T-helper 2 cell treated with Interferon-gamma antibody and Interleukin-4, amounts not matched to agents 5 μg/mL and 100 μg/mL, for 36 hours (primary cell): ENCODE measurements around the gene B4GAT1.

ENCODE experiments used
- DNase-seq: peaks from one replicate; pipeline ENCODE4 v3.0.0; 2021; ENCODE audit warnings: low spot score
- H3K27ac Mint-ChIP-seq: one replicate; pipeline ENCODE4 v1.8.0; 2021; ENCODE audit warnings: mild to moderate bottlenecking, mixed read lengths
- H3K27me3 Mint-ChIP-seq: one replicate; pipeline ENCODE4 v1.8.0; 2021; ENCODE audit warnings: low read depth, mixed read lengths
- H3K36me3 Mint-ChIP-seq: one replicate; pipeline ENCODE4 v1.8.0; 2021; ENCODE audit warnings: low read depth, mixed read lengths
- H3K4me1 Mint-ChIP-seq: one replicate; pipeline ENCODE4 v1.8.0; 2021; ENCODE audit warnings: low read depth, mixed read lengths
- H3K4me3 Mint-ChIP-seq: one replicate; pipeline ENCODE4 v1.8.0; 2022; ENCODE audit warnings: mild to moderate bottlenecking, moderate library complexity, mixed read lengths
- H3K9me3 Mint-ChIP-seq: one replicate; pipeline ENCODE4 v1.8.0; 2021; ENCODE audit warnings: mixed read lengths

The B4GAT1 gene

DNA sequence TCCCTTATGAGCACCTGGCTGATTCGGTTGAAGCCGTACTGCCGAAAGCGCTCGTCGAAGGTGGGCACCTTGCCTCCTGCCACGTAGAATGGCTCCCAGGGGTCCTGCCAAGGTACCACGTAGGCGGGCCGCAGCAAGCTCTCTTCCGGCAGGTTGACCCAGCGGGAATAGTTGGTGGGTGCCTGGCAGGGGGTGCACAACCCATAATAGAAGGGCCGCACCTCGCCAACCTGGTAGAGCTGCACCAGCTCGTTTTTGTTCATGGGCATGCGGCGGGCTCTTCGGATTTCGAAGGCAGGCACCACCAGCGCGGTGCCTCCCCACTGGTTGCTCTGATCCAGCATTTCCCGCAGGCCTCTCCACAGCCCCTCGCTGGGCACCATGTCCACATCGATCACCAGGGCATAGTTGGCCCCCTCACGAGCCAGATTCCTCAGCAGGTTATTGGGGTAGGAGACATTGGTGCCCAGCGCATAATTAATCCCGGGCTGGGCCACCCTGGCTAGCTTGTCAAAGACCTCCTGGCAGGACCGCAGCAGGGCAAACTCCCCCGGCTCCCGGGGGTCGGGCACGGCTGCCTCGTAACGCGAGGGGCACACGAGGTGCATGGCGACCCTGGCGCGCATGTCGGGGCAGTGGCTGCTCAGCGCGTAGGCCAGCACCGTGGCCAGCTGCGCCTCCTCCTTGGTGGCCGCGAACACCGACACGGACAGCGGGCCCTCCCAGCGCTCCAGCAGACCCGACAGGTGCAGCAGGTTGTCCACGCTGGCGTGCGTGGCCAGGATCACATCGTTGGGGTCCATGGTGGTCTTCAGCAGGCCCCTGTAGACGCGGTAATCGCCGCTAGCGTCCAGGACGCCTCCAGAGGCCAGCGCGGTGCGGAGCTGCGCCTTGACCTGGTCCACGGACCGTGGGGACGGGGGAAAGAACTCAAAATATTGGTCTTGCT, 679 bp downstream of the B4GAT1 start:
- DNase-seq = no peak
- Mint-ChIP-seq H3K9me3 (no peaks in the 10 kb centered on the region), H3K36me3 (peaks cover 9% of the 10 kb centered on the region), H3K4me1 (peaks cover 32% of the 10 kb centered on the region), H3K27me3 (peaks cover 4% of the 10 kb centered on the region), H3K27ac (peak overlapping the region; percentile 88), H3K4me3 (peak overlapping the region; percentile 96)

DNA sequence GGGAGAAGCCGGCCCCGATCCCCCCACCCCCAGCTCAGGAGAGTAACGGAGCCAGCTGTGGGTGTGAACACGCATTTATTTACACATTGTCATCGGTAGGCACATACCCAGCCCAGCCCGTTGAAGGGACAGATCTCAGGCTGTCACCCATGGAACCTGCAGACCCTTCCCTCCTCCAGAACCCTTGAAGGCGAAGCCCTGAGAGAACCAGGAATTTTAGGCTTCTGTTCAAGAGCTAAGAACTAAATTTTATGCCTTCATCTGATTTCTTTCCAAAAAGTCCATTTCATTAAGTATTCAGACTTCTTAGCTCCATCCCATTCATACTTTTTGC, 2.1 kb downstream of the B4GAT1 start:
- H3K4me1 Mint-ChIP-seq = peaks cover 32% of the 10 kb centered on the region

GRCh38 chr11:66344550-66345315, 2.7 kb downstream of the B4GAT1 start, which contains the start of gene BRMS1:
TSS of gene BRMS1 (minus strand) at chr11:66345104. CDS start at chr11:66342234, 2,870 bp downstream.
- peaks cover 15% of the 10 kb centered on the region for H3K36me3 Mint-ChIP-seq
- H3K27me3 Mint-ChIP-seq = peaks cover 4% of the 10 kb centered on the region
- H3K9me3 Mint-ChIP-seq = no peaks in the 10 kb centered on the region
- peaks cover 32% of the 10 kb centered on the region for H3K4me1 Mint-ChIP-seq
- peak within 1 kb of the TSS; percentile 88 for H3K27ac Mint-ChIP-seq
- DNase-seq = peak; percentile 97
- H3K4me3 Mint-ChIP-seq = peak within 1 kb of the TSS; percentile 96

More for the DNA sequence above, 2.1 kb downstream of the B4GAT1 start:
- Mint-ChIP-seq H3K4me3 (peak overlapping the region; percentile 96), H3K9me3 (no peaks in the 10 kb centered on the region), H3K36me3 (peaks cover 15% of the 10 kb centered on the region), H3K27me3 (peaks cover 4% of the 10 kb centered on the region), H3K27ac (peak overlapping the region; percentile 88)
- no peak for DNase-seq

GRCh38 chr11:66343176-66343575, 4.3 kb downstream of the B4GAT1 start:
- H3K4me3 Mint-ChIP-seq = peak overlapping the region; percentile 96
- DNase-seq = no peak
- H3K9me3 Mint-ChIP-seq = no peaks in the 10 kb centered on the region
- H3K36me3 Mint-ChIP-seq = peaks cover 19% of the 10 kb centered on the region
- H3K27me3 Mint-ChIP-seq = peaks cover 4% of the 10 kb centered on the region
- peaks cover 32% of the 10 kb centered on the region for H3K4me1 Mint-ChIP-seq
- peak overlapping the region; percentile 24 for H3K27ac Mint-ChIP-seq

DNA sequence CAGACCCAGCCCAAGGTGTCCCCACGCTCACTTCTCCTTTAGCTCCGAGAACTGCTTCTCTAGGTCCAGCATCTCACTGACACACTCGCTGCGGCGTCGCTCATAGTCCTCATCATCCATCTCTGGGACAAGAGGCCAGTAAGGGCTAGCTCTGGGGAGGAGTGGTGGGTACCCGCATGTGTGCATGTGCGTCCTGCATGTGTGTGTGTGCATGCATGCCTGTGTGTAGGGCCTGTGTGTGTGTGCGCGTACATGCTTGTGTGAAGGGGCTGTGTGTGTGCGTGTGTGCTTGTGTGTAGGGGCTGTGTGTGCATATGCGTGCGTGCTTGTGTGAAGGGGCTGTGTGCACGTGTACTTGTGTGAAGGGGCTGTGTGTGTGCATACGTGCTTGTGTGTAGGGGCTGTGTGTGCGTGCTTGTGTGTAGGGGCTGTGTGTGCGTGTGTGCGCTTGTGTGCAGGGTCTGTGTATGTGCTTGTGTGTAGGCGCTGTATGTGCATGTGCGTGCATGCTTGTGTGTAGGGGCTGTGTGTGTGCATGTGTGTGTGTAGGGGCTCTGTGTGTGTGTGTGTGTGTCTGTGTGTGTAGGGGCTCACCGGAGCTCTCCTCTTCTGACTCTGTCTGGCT, 5.8 kb downstream of the B4GAT1 start:
- DNase-seq = no peak
- Mint-ChIP-seq H3K27ac (no peak overlapping the region), H3K36me3 (peaks cover 17% of the 10 kb centered on the region), H3K4me3 (no peak overlapping the region), H3K27me3 (no peaks in the 10 kb centered on the region), H3K9me3 (no peaks in the 10 kb centered on the region), H3K4me1 (peaks cover 34% of the 10 kb centered on the region)

DNA sequence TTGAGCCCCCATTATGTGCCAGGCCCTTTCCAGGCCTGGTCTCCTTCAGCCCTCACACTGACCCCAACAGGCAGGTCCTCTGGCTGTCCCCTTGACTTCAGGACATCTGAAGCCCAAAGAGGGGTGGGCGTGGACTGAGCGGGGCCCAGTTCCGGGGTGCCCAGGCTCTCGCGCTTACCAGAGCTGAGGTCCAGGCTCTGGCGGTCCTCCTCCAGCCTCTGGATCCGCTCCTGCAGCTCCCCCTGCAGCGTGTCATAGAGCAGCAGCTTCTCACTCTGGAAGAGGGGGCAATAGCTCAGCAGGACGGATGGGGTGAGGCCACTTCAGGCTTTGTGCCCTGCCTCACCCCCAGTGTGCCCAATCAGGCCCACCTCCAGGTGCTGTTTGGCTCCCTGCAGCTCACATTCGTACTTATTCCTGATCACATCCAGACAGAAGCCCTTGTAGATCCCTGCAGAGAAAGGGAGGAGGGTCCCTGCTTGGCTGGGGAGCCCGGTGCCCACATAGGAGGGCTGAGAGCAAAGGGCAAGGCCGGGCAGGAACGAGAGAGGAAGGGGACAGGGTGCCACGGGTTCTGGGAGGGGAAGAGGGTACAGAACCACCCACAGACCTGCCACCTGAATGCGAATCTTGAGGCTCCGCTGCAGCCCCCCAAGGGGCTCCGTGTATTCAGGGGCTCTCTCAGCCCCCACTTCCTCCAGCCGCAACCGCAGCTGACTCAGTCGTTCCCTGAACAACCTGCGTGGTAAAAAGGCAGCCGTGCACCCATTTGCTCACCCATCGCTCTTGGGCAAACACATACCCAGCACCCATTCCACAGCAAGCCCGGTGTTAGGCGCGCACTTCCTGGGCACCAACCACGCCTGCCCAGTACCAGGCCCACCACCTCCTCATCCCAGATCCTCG, 6.6 kb downstream of the B4GAT1 start:
- no peaks in the 10 kb centered on the region for H3K9me3 Mint-ChIP-seq
- H3K36me3 Mint-ChIP-seq = peaks cover 17% of the 10 kb centered on the region
- DNase-seq = no peak
- H3K27me3 Mint-ChIP-seq = no peaks in the 10 kb centered on the region
- H3K4me1 Mint-ChIP-seq = peaks cover 37% of the 10 kb centered on the region
- H3K4me3 Mint-ChIP-seq = no peak overlapping the region
- no peak overlapping the region for H3K27ac Mint-ChIP-seq

DNA sequence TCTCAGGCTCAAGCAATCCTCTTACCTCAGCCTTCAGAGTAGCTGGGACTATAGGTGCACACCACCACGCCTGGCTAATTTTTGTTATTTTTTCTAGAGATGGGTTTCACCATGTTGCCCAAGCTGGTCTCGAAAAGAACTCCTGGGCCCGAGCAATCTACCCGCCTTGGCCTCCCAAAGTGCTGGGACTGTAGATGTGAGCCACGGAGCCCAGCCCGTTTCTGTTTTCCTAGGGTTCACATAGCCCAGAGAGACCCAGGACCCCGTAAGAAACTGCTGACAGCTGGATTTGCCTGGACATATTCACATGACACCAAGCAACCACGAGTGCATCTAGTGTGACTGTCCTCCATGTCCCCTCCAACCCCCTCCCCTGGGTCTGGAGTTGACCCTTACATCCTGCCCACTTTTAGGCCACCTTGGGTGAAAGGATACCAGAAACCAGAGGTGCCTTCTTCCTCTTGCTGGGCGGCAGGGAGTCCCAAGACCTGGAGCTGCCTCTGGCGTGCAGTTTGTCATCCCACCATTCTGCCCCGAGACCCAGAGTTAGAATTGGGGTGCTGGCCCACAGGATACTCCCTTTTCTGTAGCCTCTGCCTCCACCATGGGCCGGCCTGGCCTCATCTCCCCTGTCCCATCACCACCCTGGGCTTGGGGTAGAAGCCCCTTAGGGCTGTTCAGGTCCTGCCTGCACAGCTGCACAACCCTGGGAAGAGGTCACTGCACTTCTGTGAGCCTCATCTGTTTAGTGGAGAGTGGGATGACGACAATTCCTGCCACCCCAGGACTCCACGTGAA, 7.5 kb downstream of the B4GAT1 start:
- H3K4me3 Mint-ChIP-seq = no peak overlapping the region
- H3K9me3 Mint-ChIP-seq = no peaks in the 10 kb centered on the region
- no peaks in the 10 kb centered on the region for H3K27me3 Mint-ChIP-seq
- peaks cover 17% of the 10 kb centered on the region for H3K36me3 Mint-ChIP-seq
- H3K4me1 Mint-ChIP-seq = peaks cover 29% of the 10 kb centered on the region
- no peak overlapping the region for H3K27ac Mint-ChIP-seq
- no peak for DNase-seq

DNA sequence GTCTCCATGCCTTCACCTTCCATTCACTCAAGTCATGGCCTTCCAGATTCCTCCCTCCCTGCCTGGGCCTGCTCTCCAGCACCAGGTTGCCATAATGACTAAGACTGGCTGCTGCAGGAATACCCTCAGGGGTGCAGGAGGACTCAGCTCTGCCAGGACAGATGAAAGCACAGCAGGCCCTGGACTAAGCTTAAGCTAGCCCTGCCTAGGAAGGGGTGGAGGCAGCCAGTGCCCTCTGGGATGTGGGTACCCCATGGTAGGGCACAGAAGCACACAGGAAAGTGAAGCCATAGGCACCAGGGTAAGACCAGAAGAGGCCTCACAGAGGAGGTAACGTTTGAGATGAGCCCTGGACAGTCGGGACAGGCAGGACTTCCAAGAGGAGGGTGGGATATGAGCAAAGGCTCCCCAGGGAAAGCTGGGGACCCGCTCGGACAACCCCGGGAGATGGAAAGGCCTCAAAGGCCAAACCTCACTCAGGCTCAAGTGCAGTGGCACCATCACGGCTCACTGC, 8.2 kb downstream of the B4GAT1 start:
- Mint-ChIP-seq H3K4me1 (peaks cover 26% of the 10 kb centered on the region), H3K4me3 (no peak overlapping the region), H3K36me3 (peaks cover 17% of the 10 kb centered on the region), H3K27ac (no peak overlapping the region), H3K9me3 (no peaks in the 10 kb centered on the region), H3K27me3 (no peaks in the 10 kb centered on the region)
- no peak for DNase-seq

- no peak for DNase-seq
Measured at GRCh38 chr11:66338276-66339161, 8.9 kb downstream of the B4GAT1 start.

GRCh38 chr11:66337103-66337899, 10.1 kb downstream of the B4GAT1 start:
- Mint-ChIP-seq H3K9me3 (no peaks in the 10 kb centered on the region), H3K27ac (peak overlapping the region; percentile 45), H3K4me1 (peaks cover 12% of the 10 kb centered on the region), H3K27me3 (no peaks in the 10 kb centered on the region), H3K4me3 (no peak overlapping the region), H3K36me3 (peaks cover 13% of the 10 kb centered on the region)
- DNase-seq = no peak

More at GRCh38 chr11:66338276-66339161, 8.9 kb downstream of the B4GAT1 start:
- Mint-ChIP-seq H3K36me3 (peaks cover 16% of the 10 kb centered on the region), H3K4me1 (peaks cover 20% of the 10 kb centered on the region), H3K9me3 (no peaks in the 10 kb centered on the region), H3K4me3 (no peak overlapping the region), H3K27ac (no peak overlapping the region), H3K27me3 (no peaks in the 10 kb centered on the region)
